GM12878 (cell line): Measurements from ENCODE around the gene EFCAB10. TPM values are rescaled to one million over a fixed set of nuclear protein-coding genes. Genes with fewer than 3 reads are reported as not detected.

ENCODE experiments used
- ATAC-seq: fragments of 200-7000 bp; cut with Tn5 transposase; 3 replicates; pipeline ENCODE4 v1.9.1; 2020; ENCODE audit warnings: mild to moderate bottlenecking, moderate library complexity
- BruUV-seq: library from RNA; stranded (reverse); fragments of 400-500 nt; replicated peaks from 2 replicates; lab custom pipeline; 2021; lab: Mats Ljungman, UMichigan
- CTCF ChIA-PET: fragments of 300-600 bp; sonication (Branson Sonifier 250); formaldehyde crosslinking; extraction: SDS; loops from one replicate; lab custom pipeline; 2021; ENCODE audit warnings: inconsistent platforms; lab: Yijun Ruan, JAX
- POLR2A ChIA-PET: fragments of 350-600 bp; formaldehyde crosslinking; extraction: SDS; loops from one replicate; lab custom pipeline; 2021; ENCODE audit warnings: inconsistent platforms; lab: Charles Lee
- RAD21 ChIA-PET: fragments of 300-600 bp; sonication (Branson Sonifier 250); formaldehyde crosslinking; loops from one replicate; lab custom pipeline; 2023; ENCODE audit warnings: antibody characterized with exemption; ENCODE audit not compliant: unreplicated experiment; lab: Charles Lee
- SMC1A ChIA-PET: fragments of 300-600 bp; sonication (Branson Sonifier 250); formaldehyde crosslinking; loops from one replicate; lab custom pipeline; 2023; ENCODE audit not compliant: unreplicated experiment, uncharacterized antibody; lab: Charles Lee
- DNase-seq: peaks from one replicate; pipeline ENCODE4 v3.0.0-alpha.2; 2011; ENCODE audit warnings: low read depth, low spot score
- FAIRE-seq: peaks from 3 replicates; lab custom pipeline; 2011; peaks lifted over from hg19 to GRCh38; lab: Jason Lieb, UNC
- H2AFZ ChIP-seq: 2 replicates; pipeline ENCODE4 v1.6.0; 2011; ENCODE audit warnings: low read depth, low read length, control low read depth; ENCODE audit not compliant: control insufficient read depth
- H3K27ac ChIP-seq: 2 replicates; pipeline ENCODE4 v1.5.1; 2011; ENCODE audit warnings: control low read depth; ENCODE audit not compliant: control insufficient read depth, insufficient read depth
- H3K27me3 ChIP-seq, 2 experiments: replicated peaks in 1 of 2; 2 replicates each; pipeline versions ENCODE4 v1.6.0 to v1.6.1; 2011; ENCODE audit warnings: low read length in 1 of 2; ENCODE audit not compliant: control insufficient read depth in 2 of 2, insufficient read depth in 2 of 2
- H3K36me3 ChIP-seq, 2 experiments: 2 replicates each; pipeline ENCODE4 v1.5.1; 2011; ENCODE audit warnings: low read length in 1 of 2; ENCODE audit not compliant: control insufficient read depth in 2 of 2, insufficient read depth in 2 of 2
- H3K4me1 ChIP-seq: 2 replicates; pipeline ENCODE4 v1.6.1; 2011; ENCODE audit warnings: mild to moderate bottlenecking, low read length, moderate library complexity, mixed read lengths; ENCODE audit not compliant: control insufficient read depth, insufficient read depth
- H3K4me2 ChIP-seq: 2 replicates; pipeline ENCODE4 v1.6.0; 2011; ENCODE audit warnings: control low read depth; ENCODE audit not compliant: control insufficient read depth, insufficient read depth
- H3K4me3 ChIP-seq: fragments of 200-600 bp; sonication (generic); 2 replicates; pipeline ENCODE4 v1.5.1; 2016
- H3K79me2 ChIP-seq: 2 replicates; pipeline ENCODE4 v1.6.0; 2011; ENCODE audit warnings: low read length; ENCODE audit not compliant: control insufficient read depth, insufficient read depth
- H3K9ac ChIP-seq: 2 replicates; pipeline ENCODE4 v1.8.0; 2011; ENCODE audit warnings: low read length, control low read depth, mixed read lengths; ENCODE audit not compliant: control insufficient read depth, insufficient read depth
- H3K9me3 ChIP-seq: replicated peaks from 3 replicates; pipeline ENCODE4 v1.5.1; 2011; ENCODE audit warnings: mild to moderate bottlenecking, low read length; ENCODE audit not compliant: control insufficient read depth, insufficient read depth
- H4K20me1 ChIP-seq: 2 replicates; pipeline ENCODE4 v1.6.0; 2011; ENCODE audit not compliant: control insufficient read depth, insufficient read depth
- BCL11A ChIP-seq: IDR thresholded peaks from 2 replicates; pipeline ENCODE4 v1.6.1; 2011; ENCODE audit warnings: low read depth, low read length
- BMI1 ChIP-seq: fragments of 450-650 bp; IDR thresholded peaks from 2 replicates; pipeline ENCODE4 v1.6.1; 2016; ENCODE audit warnings: mild to moderate bottlenecking, moderate library complexity, borderline replicate concordance
- E2F8 ChIP-seq: fragments of 450-650 bp; IDR thresholded peaks from 2 replicates; pipeline ENCODE4 v1.6.1; 2018; ENCODE audit warnings: mild to moderate bottlenecking, low read depth, moderate library complexity; ENCODE audit not compliant: partially characterized antibody
- EZH2 ChIP-seq: IDR thresholded peaks from 2 replicates; pipeline ENCODE4 v1.6.1; 2012; ENCODE audit warnings: low read depth, mild to moderate bottlenecking, control low read depth, inconsistent platforms, low read length, borderline replicate concordance; ENCODE audit not compliant: control insufficient read depth
- IRF4 ChIP-seq: IDR thresholded peaks from 2 replicates; pipeline ENCODE4 v1.6.1; 2011; ENCODE audit warnings: low read depth, low read length
- JUND ChIP-seq: IDR thresholded peaks from 2 replicates; pipeline ENCODE4 v1.6.1; 2012; ENCODE audit warnings: low read depth, mild to moderate bottlenecking, low read length, improper control_type of control experiment, moderate library complexity
- NFIC ChIP-seq: IDR thresholded peaks from 2 replicates; pipeline ENCODE4 v1.6.1; 2012; ENCODE audit warnings: low read depth, mild to moderate bottlenecking, inconsistent platforms, low read length, moderate library complexity
- NKRF ChIP-seq: fragments of 450-650 bp; conservative IDR thresholded peaks from 2 replicates; pipeline ENCODE4 v1.6.1; 2017; ENCODE audit warnings: mild to moderate bottlenecking, moderate library complexity
- NR2F1 ChIP-seq: fragments of 450-650 bp; conservative IDR thresholded peaks from 2 replicates; pipeline ENCODE4 v1.6.1; 2017; ENCODE audit warnings: mild to moderate bottlenecking
- POLR2AphosphoS5 ChIP-seq: IDR thresholded peaks from 2 replicates; pipeline ENCODE4 v1.6.1; 2011; ENCODE audit warnings: mild to moderate bottlenecking, low read length, inconsistent platforms
- RUNX3 ChIP-seq: IDR thresholded peaks from 2 replicates; pipeline ENCODE4 v1.6.1; 2012; ENCODE audit warnings: low read length, inconsistent platforms
- SIN3A ChIP-seq: IDR thresholded peaks from 2 replicates; pipeline ENCODE4 v1.6.1; 2012; ENCODE audit warnings: low read depth, low read length, improper control_type of control experiment
- TCF7 ChIP-seq: IDR thresholded peaks from 2 replicates; pipeline ENCODE4 v1.6.1; 2014; ENCODE audit warnings: antibody characterized with exemption, borderline replicate concordance
- ZBED1 ChIP-seq: IDR thresholded peaks from 2 replicates; pipeline ENCODE4 v1.6.1; 2016; ENCODE audit warnings: borderline replicate concordance
- WGBS: methylation state at CpG from one replicate; pipeline ENCODE4 v1.1.6; 2016; ENCODE audit warnings: low lambda C conversion rate; ENCODE audit not compliant: insufficient replicate concordance, insufficient coverage; ENCODE audit errors: missing lambda C conversion rate; 5-methylcytosine and 5-hydroxymethylcytosine counted together
- in situ Hi-C: fragments of 300-500 bp; cut with MboI; formaldehyde crosslinking; loops from 9 replicates; pipeline ENCODE4 v1.14.3; 2018; ENCODE audit warnings: mixed read lengths
- intact Hi-C: fragments of 100-400 bp; cut with micrococcal nuclease; formaldehyde crosslinking; loops from one replicate; pipeline ENCODE4 v1.14.2; 2022; ENCODE audit not compliant: unreplicated experiment
- polyA plus RNA-seq, 11 experiments: library from polyadenylated mRNA; depleted of rRNA in 4 of 11; unstranded in 6 of 11; stranded (reverse) in 5 of 11; fragments of >200 nt; fragmentation: Nextera tagmentation in 4 of 11; fragmentation: Illumina TruSeq in 1 of 11; extraction: Ambion mirVana in 4 of 11; extraction: Trizol in 1 of 11; gene quantifications; 1 replicate in 1 of 11; 2 replicates in 10 of 11; pipeline versions ENCODE4 v1.2.1 to v1.2.3, GENCODE V29; 2011 to 2016; ENCODE audit warnings: inconsistent platforms in 2 of 11, missing spikeins in 2 of 11, low read depth in 1 of 11
- total RNA-seq, 4 experiments: library from RNA; depleted of rRNA in 3 of 4; stranded (reverse); fragments of >200 nt in 3 of 4; fragmentation: Illumina TruSeq in 1 of 4; extraction: Trizol in 1 of 4; gene quantifications; 2 replicates each; pipeline versions ENCODE4 v1.2.1 to v1.2.3, GENCODE V29; 2013 to 2021

Gene EFCAB10
- total and polyA plus RNA-seq, 10 of the 15 experiments (the other 5 are each of a cell fraction or from before 2014, with no cell fraction given), result 0.38 to 1.0 (median 0.54) TPM; not detected in 6

GRCh38 chr7:105619590-105619989 is 38.3 kb upstream of the EFCAB10 start:
- ChIA-PET RAD21 (no interaction called here), SMC1A (interaction anchor here (1.0 kb wide), 1 partner anchor 29 kb away, joined by 3 read pairs; no protein-coding TSS in a partner anchor), POLR2A (interaction anchor here (0.6 kb wide), 1 partner anchor 26 kb away, joined by 6 read pairs; no protein-coding TSS in a partner anchor), CTCF (interaction anchor here (0.9 kb wide), 1 partner anchor 30 kb away, joined by 3 read pairs; no protein-coding TSS in a partner anchor)
- 100% methylated on average over 4 of the region's 4 CpGs for WGBS
- Histone ChIP-seq H3K36me3 (no peaks in the 10 kb centered on the region), H3K4me1 (no peaks in the 10 kb centered on the region), H3K79me2 (no peaks in the 10 kb centered on the region), H3K9ac (no peak overlapping the region), H2AFZ (no peak overlapping the region), H3K27ac (no peak overlapping the region), H4K20me1 (no peaks in the 10 kb centered on the region), H3K4me2 (no peak overlapping the region), H3K9me3 (no peaks in the 10 kb centered on the region), H3K4me3 (no peak overlapping the region), H3K27me3 (no peaks in the 10 kb centered on the region)
- in situ Hi-C loops (no loop called here), intact Hi-C loops (no loop called here)
- TF ChIP-seq SIN3A, result no peak
- TF ChIP-seq BMI1, result no peak
- no peak for TF ChIP-seq RUNX3
- TF ChIP-seq NR2F1, result no peak
- TF ChIP-seq TCF7, result no peak
- TF ChIP-seq NFIC, result no peak
- TF ChIP-seq IRF4, result no peak
- TF ChIP-seq E2F8, result no peak
- TF ChIP-seq EZH2, result no peak
- no peak for TF ChIP-seq POLR2AphosphoS5
- TF ChIP-seq BCL11A, result no peak
- no peak for TF ChIP-seq ZBED1
- TF ChIP-seq JUND, result no peak
- no peak for TF ChIP-seq NKRF
- DNase-seq, result no peak
- ATAC-seq, result no peak
- no peak for FAIRE-seq
- no TSS peak for BruUV-seq
